Neuron (in vitro differentiated cells): ENCODE results near the gene PLOD1.
"Not testable (repeated sequence)": the region's sequence is repeated elsewhere in the genome, so short reads cannot be mapped to it uniquely, and the experiment has no call there.

Experiments used
- H2AFZ ChIP-seq: one replicate; pipeline ENCODE4 v1.6.1; 2013; ENCODE audit warnings: low read depth, mild to moderate bottlenecking, inconsistent platforms, low read length, moderate library complexity
- H3K27me3 ChIP-seq: one replicate; pipeline ENCODE4 v1.6.1; 2013; ENCODE audit warnings: low read length; ENCODE audit not compliant: insufficient read depth
- H3K36me3 ChIP-seq: one replicate; pipeline ENCODE4 v1.6.1; 2013; ENCODE audit warnings: low read length; ENCODE audit not compliant: insufficient read depth
- H3K4me1 ChIP-seq: one replicate; pipeline ENCODE4 v1.6.1; 2013; ENCODE audit warnings: low read length; ENCODE audit not compliant: insufficient read depth
- H3K4me3 ChIP-seq: 2 replicates; pipeline ENCODE4 v1.5.1; 2013; ENCODE audit warnings: mild to moderate bottlenecking, low read length, moderate library complexity
- H3K9me3 ChIP-seq: one replicate; pipeline ENCODE4 v1.6.1; 2013; ENCODE audit warnings: low read length

PLOD1 gene

GRCh38 chr1:12001249-12001917 lies 66.9 kb downstream of the PLOD1 start:
- Histone ChIP-seq H3K9me3 (no peaks in the 10 kb centered on the region), H3K27me3 (no peaks in the 10 kb centered on the region), H3K36me3 (peaks cover 75% of the 10 kb centered on the region), H2AFZ (no peak overlapping the region), H3K4me3 (no peak overlapping the region), H3K4me1 (peaks cover 4% of the 10 kb centered on the region)

- H3K4me1 ChIP-seq = peaks cover 10% of the 10 kb centered on the region
- no peaks in the 10 kb centered on the region for H3K9me3 ChIP-seq
- peaks cover 80% of the 10 kb centered on the region for H3K36me3 ChIP-seq
- no peak overlapping the region for H3K4me3 ChIP-seq
- H2AFZ ChIP-seq = no peak overlapping the region
- no peaks in the 10 kb centered on the region for H3K27me3 ChIP-seq
Measured at GRCh38 chr1:12001996-12002493, 67.5 kb downstream of the PLOD1 start.

GRCh38 chr1:12003762-12004161 lies 69.2 kb downstream of the PLOD1 start:
- Histone ChIP-seq H3K36me3 (peaks cover 72% of the 10 kb centered on the region), H3K4me1 (peaks cover 13% of the 10 kb centered on the region), H3K4me3 (no peak overlapping the region), H3K27me3 (no peaks in the 10 kb centered on the region), H3K9me3 (no peaks in the 10 kb centered on the region), H2AFZ (no peak overlapping the region)

GRCh38 chr1:12005488-12006166 lies 71.1 kb downstream of the PLOD1 start:
- Histone ChIP-seq H3K27me3 (no peaks in the 10 kb centered on the region), H3K36me3 (peaks cover 80% of the 10 kb centered on the region), H3K9me3 (no peaks in the 10 kb centered on the region), H2AFZ (no peak overlapping the region), H3K4me3 (no peak overlapping the region), H3K4me1 (peaks cover 13% of the 10 kb centered on the region)

- Histone ChIP-seq H3K36me3 (peaks cover 81% of the 10 kb centered on the region), H3K4me1 (peaks cover 13% of the 10 kb centered on the region), H3K4me3 (no peak overlapping the region), H3K27me3 (no peaks in the 10 kb centered on the region), H2AFZ (no peak overlapping the region), H3K9me3 (no peaks in the 10 kb centered on the region)
Measured at GRCh38 chr1:12006167-12006921, 71.8 kb downstream of the PLOD1 start.

GRCh38 chr1:12007204-12007603 lies 72.7 kb downstream of the PLOD1 start:
- H3K36me3 ChIP-seq = peaks cover 81% of the 10 kb centered on the region

GRCh38 chr1:12008355-12008754 lies 73.8 kb downstream of the PLOD1 start:
- peaks cover 77% of the 10 kb centered on the region for H3K36me3 ChIP-seq

More at GRCh38 chr1:12007204-12007603, 72.7 kb downstream of the PLOD1 start:
- H3K4me3 ChIP-seq = no peak overlapping the region
- no peaks in the 10 kb centered on the region for H3K9me3 ChIP-seq
- H3K27me3 ChIP-seq = no peaks in the 10 kb centered on the region
- peaks cover 13% of the 10 kb centered on the region for H3K4me1 ChIP-seq
- no peak overlapping the region for H2AFZ ChIP-seq

GRCh38 chr1:12009318-12009947 lies 74.9 kb downstream of the PLOD1 start:
- H3K27me3 ChIP-seq = no peaks in the 10 kb centered on the region
- peaks cover 13% of the 10 kb centered on the region for H3K4me1 ChIP-seq
- no peak overlapping the region for H3K4me3 ChIP-seq
- no peak overlapping the region for H2AFZ ChIP-seq
- peaks cover 68% of the 10 kb centered on the region for H3K36me3 ChIP-seq
- no peaks in the 10 kb centered on the region for H3K9me3 ChIP-seq

More at GRCh38 chr1:12008355-12008754, 73.8 kb downstream of the PLOD1 start:
- not testable (repeated sequence) for H3K4me3 ChIP-seq, H3K9me3 ChIP-seq, H3K27me3 ChIP-seq, H2AFZ ChIP-seq
- H3K4me1 ChIP-seq = peaks cover 13% of the 10 kb centered on the region

GRCh38 chr1:12010746-12011570 lies 76.4 kb downstream of the PLOD1 start:
- H3K4me1 ChIP-seq = peaks cover 13% of the 10 kb centered on the region
- no peak overlapping the region for H3K4me3 ChIP-seq
- H3K36me3 ChIP-seq = peaks cover 53% of the 10 kb centered on the region
- H2AFZ ChIP-seq = no peak overlapping the region
- no peaks in the 10 kb centered on the region for H3K27me3 ChIP-seq
- no peaks in the 10 kb centered on the region for H3K9me3 ChIP-seq

GRCh38 chr1:12011998-12012397 lies 77.5 kb downstream of the PLOD1 start:
- peaks cover 43% of the 10 kb centered on the region for H3K36me3 ChIP-seq
- H3K9me3 ChIP-seq = no peaks in the 10 kb centered on the region

GRCh38 chr1:12012560-12013316 lies 78.2 kb downstream of the PLOD1 start:
- Histone ChIP-seq H3K27me3 (no peaks in the 10 kb centered on the region), H3K4me1 (no peaks in the 10 kb centered on the region), H3K9me3 (no peaks in the 10 kb centered on the region), H3K4me3 (no peak overlapping the region), H3K36me3 (peaks cover 37% of the 10 kb centered on the region), H2AFZ (no peak overlapping the region)

More at GRCh38 chr1:12011998-12012397, 77.5 kb downstream of the PLOD1 start:
- no peak overlapping the region for H3K4me3 ChIP-seq
- no peak overlapping the region for H2AFZ ChIP-seq
- H3K27me3 ChIP-seq = no peaks in the 10 kb centered on the region
- H3K4me1 ChIP-seq = peaks cover 3% of the 10 kb centered on the region
